GM21529 (cell line): ENCODE data around the gene PLXNC1.

Experiments used
- ATAC-seq: cut with Tn5 transposase; IDR thresholded peaks from one replicate; pipeline ENCODE4 v1.9.1; 2021; ENCODE audit not compliant: unreplicated experiment

Gene PLXNC1

DNA sequence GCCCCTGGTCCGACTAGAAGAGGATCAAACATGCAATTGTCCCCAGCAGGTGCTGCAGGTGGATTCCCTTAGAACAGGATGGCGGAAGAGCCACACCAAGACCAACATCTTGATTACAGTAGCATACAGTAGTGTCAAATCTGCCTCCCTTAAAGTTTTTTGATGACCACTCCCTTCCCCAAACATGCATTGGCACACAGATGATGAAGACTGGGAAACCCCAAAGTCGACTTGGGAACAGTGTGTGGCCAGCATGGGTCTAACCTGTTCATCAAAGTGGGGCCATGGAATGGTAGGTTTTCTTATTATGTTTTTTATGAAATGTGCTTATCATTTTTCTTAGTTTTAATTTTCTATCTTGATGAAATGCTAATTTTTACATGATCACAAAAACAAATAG, 8.8 kb downstream of the PLXNC1 start:
- ATAC-seq = no peak

DNA sequence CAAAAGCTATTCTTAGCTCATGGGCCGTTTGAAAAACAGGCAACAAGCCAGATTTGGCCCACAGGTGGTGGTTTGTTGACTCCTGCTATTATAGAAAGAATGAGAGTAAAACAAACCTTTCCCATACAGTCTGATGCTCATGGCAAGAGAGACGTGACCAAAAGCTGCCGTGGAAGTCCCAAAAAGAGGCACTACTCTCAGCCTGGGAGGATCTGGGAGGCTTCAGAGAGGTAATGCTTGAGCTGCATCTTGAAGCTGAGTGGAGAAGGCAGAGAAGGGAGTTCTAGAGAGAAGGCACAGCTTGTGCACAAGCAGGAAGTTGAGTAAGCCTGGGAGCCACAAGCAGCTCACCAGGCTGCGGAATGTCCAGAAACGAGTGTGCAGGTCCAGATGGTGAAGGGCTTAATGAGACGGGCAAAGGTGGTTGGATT, 9.6 kb downstream of the PLXNC1 start:
- ATAC-seq = peak; percentile 90

DNA sequence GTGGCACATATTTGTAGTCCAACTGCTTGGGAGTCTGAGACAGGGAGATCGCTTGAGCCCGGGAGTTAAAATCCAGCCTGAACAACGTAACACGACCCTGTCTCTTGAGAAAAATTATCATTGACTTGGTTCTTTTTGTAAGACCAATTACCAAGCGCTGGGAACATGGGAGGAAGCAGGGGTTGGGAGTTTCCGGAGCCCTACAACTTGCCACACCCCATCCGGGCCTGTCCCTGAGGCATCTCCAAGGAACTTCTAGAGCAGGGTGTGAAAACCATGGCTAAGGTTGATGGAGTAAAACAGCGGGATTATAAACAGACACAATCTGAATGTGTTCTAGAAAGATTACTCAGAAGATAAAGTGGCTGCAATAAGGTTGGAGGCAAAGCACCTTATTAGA, 10.3 kb downstream of the PLXNC1 start:
- ATAC-seq = no peak

DNA sequence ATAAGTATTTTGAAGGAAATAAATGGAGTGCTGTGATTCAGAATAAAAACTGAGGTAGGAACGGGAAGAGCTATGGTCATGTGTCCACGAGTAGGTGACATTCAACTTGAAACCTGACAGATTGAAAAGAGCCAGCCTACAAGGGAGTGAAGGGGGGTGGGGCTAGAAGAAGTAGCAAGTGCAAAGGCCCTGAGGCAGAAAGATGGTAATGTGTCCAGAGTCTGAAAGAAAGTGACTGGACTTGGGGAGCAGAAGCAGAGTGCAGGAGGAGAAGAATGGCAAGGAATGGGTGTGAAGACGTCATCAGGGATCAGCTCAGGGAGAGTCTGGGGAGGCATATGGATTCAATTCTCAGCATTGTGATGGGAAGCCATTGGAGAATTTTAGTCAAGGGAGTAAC, 13.7 kb downstream of the PLXNC1 start:
- no peak for ATAC-seq

DNA sequence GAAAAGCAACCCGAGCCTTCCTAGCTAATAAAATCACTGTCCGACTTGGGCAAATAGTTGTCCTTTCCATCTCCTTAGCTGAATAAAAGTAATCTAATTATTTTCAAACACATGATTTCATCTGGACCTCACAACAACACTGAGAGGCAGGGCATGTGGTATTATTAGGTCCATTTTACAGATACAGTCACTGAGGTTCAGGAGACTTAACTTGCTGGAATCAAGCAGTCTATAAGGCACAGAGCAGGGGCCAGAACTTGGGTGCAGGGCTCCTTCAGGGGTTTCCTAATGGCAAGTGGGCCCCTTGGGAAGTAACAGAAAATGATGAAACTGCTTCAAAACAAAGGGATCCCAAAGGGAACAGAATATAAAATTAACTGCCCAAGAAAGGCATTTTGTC, 15.5 kb downstream of the PLXNC1 start:
- no peak for ATAC-seq

DNA sequence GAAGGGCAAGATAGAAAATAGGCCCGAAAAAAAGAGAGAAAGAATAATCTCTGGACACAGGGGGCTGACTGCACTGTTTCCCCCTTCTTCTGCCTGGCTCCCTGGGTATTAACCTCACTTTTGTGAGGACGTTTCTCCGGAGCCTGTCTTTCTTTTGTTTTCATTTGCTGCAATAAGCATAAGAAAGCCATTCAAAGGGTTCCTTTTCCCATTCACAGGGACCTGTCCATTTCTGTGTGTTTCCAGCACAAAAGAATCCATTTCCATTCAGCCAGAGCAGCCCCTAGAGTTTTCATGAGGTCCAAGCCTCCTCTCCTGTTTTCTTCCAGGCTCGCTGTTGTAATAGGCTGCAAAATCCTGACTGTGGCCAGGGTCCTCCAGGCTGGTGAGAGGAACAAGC, 16.8 kb downstream of the PLXNC1 start:
- ATAC-seq = no peak

DNA sequence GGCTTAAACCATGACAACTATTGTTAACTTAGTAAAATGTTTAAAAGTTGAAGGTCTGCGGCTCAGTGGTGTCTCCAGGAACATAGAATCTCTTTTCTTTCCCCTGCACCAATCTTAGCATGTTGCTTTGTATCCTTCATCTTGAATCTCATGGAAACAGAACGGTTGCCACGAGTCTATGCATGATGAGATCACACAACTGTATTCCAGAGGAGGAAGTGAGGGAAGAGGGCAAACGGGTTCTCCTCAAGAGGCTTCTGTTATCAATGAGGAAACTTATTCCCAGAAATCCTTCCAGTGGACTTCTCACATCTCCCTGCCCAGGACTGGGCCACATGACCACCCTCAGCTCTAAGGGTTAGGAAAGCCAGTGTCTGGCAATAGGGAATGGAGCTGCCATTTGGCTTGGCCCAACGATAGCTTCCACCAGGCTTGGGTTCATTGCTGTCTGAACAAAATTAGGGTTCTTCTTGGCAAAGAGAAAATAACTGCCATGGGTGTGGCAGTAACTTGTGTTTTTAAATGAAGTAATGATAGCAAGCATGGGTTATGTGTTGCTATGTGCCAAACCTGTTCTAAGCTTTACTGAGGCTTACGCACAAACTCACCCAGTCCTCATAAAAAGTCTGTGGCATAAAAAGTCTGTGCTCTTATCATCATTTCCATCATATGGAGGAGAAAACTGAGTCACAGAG, 17.4 kb downstream of the PLXNC1 start:
- ATAC-seq = no peak

DNA sequence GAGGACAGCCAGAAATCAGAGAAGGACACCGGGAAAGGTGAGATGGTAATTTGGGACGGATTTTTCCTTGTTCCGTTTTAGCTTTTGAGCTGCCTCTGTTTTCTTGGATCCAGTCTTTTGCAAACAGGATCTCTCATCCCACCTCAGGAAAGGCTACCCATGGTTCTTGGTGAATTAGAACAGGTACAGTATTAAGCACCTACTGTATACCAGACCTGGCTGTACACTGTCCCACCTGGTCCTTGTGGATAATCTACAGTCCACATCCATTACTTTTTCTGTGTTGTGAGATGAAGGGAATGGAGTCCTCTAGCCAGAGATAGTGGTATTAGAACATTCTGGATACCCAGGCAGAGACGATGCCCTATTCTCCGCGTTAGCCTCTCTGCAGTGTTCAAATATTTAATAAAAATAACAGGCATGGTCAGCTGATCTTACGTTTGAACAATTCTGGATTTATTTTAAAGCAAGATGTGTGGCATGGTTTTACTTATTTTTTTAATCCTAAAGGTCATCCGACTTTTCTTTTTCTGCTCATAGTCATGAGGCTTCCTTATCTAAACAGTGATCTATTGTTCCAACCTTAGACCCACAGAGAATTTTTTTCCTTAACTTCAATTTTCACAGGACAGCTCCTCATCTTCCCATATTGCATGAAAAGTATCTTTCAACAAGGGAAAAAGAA, 18.8 kb downstream of the PLXNC1 start:
- no peak for ATAC-seq

DNA sequence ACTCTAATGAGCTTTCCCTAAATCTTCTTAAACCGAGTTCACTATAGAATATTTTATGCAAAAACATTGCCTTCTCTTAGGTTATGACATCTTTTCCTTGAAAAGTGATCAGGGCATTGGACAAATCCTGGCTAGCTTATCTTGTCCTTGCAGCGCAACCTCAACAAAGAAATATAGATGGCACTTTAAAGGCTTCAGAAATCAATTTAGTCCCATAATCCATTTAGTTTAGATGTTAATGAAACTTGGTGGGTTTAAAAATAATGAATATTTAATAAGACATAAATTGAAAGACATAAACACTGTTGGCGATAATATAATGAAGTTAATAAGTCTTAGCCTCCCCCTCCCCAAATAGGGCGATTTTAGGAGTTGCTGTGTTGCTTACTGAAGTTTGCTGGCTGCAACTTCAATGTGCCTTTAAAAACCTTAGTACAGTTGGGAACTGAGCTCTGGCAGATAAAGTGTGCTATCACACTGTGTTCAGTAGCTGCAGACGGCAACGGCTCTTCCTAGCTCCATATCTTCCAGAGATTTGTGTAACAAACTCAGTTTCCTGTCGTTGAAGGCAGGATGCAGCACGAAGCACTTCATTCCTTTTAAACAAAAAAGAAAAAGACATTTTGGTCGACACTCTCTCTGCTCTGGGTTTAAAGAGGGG, 19.5 kb downstream of the PLXNC1 start:
- no peak for ATAC-seq

DNA sequence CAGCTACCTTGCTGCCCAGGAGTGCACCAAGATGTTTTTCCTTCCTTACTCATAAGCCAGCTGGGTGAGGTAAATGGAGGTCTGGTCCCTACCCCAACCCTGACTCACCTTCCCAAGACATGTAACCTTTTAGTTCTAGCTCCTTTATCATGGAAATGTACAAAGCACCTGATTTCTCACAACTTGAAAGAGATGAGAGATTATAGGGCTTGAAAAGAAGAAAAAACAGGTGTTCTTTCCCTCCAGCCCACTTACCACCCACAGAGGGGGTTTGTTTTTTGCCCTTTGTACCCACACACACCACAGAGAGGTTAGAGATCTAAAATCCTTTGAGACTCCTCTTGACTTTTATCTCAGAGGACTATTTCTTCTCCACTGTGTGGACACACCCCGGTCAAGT, 21.1 kb downstream of the PLXNC1 start:
- ATAC-seq = no peak

DNA sequence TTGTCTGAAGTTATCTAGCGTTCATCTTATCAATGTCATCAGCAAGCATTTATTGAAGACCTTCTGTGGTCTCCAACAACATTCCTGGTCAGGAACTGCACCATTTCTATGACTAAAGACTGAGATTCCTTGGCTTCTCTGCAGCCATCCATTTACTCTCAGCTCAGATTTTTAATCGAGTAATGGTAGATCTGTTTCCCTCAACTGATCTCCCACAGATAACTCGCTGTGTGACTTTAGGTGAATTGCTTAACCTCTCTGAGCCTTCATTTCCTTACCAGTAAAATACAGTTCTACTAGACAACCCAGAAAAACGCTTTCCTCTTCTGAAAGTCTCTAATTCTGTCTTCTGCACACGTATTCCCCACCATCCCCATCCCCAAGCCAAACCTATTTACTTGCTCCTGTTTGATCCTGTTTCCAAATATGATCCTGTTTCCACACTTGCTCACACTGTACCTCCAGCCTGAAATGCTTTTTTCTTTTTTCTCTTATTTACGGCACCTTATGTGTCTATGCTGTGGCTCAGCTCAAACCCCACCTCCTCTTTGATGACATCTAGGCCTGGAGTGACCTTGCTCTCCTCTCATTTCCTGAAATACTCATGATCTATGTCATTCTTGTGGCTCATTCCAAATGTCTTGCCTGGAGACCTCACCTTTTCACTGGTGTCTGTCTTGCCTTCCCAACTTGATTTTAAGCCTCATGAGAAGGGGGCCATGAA, 21.8 kb downstream of the PLXNC1 start:
- no peak for ATAC-seq

DNA sequence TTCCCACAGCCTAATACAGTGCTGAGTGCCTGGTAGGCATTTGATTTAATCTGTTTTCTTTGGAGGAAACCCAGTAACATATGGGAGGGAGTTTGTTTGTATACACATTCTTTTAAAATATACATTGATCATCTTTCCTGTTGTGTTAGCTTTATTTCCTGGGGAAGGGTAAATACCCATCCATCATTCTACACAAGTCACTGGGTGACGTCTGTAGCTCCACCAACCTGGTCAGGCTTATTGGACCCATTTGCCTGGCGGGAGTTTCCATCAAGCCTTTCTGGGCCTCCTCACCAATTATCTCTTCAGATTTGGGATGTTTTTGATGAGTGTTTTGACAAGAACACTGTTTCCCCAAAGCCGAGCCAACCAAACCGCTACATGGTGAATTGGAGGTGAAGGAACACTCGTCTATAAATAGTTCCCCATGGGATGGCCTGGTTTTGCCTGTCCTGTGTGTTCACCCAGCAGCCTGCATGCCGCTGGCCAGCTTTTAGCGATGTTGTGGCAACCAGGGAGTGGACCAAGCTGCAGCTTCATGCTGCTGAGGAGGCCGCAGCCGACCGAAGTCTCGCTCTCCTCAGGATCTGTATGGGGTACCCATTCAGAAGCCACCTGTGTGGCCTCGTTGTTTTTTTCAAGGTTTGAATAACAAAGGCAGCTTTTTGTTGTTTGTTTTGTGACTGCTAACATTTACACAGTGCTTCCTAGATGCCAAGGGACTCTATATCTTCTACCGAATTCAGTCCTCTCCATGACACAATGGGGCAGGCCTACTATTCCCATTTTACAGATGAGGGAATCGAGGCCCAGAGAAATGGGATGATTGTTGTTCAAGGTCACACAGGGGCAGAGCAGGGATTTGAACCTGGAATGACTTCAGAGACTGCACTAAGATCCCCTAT, 22.6 kb downstream of the PLXNC1 start:
- no peak for ATAC-seq

DNA sequence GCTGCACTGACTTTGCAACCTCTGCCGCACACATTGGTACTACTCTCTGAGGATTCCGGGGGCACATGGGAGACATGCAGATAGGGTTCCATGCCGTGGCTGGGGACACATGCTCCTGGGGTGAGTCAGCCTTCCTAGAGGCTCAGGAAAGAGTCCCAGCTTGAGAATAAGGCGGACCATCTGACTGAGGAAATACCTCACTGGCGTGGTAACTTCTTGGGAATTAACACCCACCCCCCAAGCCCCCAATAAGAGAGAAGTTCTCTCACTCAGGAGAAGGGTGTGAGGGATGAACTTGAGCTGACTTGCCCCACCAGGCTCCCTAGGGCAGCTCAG, 23.2 kb downstream of the PLXNC1 start:
- ATAC-seq = no peak

DNA sequence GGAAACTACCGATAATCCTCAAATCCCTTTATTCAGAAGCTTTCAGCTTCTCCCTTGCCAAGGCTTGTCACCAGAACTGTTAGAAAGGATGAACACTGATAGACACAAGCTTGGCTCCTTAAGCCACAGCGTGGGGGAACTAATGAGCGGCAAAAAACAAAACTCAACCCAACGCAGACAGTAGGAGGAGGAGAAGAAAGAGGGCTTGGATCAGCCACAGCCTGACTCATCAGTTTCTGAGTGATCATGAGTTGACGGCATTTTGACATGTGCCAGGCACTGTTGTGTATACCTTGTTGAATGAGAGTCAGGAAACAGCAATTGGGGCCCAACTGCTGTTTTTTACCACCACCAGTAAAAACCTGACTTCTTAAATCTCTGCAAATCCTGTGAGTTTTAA, 23.7 kb downstream of the PLXNC1 start:
- no peak for ATAC-seq

DNA sequence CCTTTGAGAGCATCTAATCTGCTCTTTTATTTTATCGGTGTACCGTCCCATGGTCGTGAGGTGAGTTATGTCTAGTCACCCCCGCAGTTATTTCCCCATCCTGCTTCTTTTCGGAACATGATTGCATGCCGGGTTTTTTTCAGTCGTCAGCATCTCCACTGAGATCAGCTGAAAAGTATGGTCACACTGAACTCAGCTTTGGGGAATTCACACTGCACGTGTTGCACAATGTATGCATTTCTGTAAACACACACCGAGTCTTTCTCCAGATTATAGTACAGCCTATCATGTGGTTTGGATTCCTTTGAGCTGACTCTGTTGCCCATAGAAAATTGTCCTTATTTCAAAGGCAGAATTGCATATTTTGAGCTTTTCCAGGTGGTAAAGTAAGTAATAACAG, 24.6 kb downstream of the PLXNC1 start:
- no peak for ATAC-seq

DNA sequence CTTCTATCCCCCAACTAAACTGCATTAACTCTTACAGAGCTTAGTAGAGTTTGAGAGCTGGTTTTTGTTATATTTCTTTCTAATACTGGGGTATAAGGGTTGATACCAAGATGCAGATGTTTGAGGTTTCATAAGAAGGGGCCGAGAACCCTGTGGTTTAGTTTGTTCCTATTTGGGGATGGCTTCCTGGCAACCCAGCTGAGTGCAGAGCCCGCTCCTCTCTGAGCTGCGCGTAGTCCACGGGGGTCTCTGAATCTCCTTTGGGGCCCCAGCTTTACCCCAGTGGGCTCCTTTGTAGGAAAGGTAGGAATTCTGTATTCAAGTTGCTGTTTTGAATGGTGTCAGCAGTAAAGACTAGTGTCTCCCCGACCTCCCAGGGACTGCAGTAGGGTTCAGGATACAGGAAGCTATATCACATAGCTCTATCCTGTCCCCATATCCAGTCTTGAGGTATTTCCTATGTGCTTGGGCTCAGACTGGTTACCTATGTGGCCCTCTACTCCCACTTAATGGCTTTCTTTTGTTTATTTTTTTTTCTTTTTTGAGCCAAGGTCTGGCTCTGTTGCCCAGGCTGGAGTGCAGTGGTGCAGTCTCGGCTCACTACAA, 25.4 kb downstream of the PLXNC1 start:
- ATAC-seq = peak; percentile 60

DNA sequence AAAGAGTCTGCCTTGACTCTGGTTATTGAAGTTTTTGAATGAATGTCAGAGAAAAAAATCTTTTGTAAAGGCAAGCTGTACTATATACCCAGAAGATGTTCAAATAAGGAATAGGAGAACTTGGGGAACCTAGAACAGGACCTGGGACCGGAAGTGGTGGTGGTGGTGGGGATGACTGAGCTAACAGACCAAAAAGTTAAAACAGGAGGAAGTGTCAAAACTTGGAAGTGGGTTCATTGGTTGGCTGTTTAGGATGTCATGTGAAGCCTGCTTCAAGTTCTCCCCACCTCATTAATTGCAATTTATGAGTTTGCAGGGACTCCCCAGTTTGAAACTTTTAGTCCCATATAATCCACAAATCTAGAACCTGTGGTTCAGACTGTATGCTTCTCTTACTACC, 26.2 kb downstream of the PLXNC1 start:
- ATAC-seq = peak; percentile 47

DNA sequence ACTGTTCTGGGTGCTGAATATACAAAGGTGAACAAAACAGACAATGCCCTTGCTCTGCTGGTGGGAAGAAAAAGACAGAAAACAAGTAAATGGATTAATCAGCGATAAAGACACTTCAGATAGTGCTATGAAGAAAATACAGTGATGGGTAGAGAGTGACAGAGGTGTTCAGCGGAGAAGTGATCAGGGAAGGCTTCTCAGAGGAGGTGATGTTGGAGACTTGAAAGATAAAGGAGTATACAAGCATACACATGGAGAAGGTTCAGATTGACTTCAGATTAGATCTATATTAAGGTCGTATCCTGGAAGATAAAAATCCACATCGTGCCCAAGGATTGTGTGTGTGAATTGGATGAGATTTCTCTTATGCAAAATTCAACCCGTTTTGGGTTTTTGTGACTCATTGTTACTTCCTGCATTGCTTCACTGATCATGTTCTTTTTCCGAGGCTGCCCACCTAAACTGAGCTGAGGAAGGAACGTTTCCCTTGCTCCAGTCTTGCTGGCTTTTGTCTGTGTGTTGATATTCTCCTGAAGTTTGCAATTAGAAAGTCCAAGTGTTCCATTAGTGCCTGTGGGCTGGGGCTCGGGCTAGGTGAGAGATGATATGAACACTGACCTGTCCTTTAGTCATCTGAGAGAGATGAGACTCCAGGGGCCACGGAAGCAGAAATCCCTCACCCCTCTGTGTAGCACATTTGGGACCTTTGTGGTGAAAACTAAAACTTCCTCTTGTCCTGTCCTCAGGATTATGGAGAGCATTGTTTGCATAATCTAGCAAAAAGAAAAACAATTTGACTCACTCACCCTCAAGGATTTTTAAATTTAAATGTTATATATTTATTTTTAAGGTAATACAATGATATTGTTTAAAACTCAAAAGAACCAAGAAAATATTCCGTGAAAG, 27.6 kb downstream of the PLXNC1 start:
- ATAC-seq = peak; percentile 34

DNA sequence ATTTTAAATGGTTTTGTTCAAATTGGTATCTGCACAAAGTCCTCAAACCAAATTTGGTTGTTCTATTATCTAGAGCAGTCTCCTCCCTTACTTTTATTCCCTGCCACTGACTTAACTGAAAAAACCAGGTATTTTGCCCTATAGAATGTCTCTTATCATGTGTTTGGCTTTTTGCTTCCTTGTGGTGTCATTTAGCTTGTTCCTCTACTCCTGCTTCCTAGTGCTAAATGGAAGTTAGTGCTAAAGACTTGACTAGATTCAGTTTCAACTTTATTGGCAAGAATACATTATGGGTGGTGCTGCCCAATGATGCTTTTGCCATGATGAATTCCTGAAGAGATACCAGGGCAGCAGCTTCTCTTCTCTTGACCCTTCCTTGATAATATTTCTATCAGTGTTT, 29.7 kb downstream of the PLXNC1 start:
- no peak for ATAC-seq
